ENCODE results near the gene ATP9B. TPM values are rescaled to one million over a fixed set of nuclear protein-coding genes. Genes with fewer than 3 reads are reported as not detected.

ATP9B gene
- polyA plus RNA-seq, 1 of the 3 experiments (the other 2 are of a cell fraction): 11.2 TPM

DNA sequence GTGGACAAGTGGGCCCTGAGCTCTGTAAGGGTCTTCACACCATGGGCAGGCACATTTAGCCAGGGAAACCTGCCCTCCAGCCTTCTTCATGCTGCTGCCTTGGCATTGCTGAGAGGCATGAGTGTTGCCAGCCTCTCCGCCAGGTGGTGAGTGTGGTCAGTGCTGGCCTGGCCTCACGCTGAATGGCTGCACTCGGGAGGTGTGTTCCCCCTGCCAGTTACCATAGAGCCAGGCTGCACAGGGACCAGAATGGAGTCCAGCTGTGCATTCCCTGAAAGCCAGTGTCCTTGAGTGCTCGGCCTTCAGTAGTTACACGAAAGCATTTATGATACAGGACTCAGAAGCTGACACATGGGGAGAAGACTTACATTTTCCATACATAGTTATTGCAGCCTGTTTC lies 139.7 kb downstream of the ATP9B start (continued):
- TF ChIP-seq, protein P1, sequence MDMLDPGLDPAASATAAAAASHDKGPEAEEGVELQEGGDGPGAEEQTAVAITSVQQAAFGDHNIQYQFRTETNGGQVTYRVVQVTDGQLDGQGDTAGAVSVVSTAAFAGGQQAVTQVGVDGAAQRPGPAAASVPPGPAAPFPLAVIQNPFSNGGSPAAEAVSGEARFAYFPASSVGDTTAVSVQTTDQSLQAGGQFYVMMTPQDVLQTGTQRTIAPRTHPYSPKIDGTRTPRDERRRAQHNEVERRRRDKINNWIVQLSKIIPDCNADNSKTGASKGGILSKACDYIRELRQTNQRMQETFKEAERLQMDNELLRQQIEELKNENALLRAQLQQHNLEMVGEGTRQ (IDR thresholded peaks at IDR 0.05; ENCODE audit: borderline replicate concordance, low read depth, low read length): no peak

DNA sequence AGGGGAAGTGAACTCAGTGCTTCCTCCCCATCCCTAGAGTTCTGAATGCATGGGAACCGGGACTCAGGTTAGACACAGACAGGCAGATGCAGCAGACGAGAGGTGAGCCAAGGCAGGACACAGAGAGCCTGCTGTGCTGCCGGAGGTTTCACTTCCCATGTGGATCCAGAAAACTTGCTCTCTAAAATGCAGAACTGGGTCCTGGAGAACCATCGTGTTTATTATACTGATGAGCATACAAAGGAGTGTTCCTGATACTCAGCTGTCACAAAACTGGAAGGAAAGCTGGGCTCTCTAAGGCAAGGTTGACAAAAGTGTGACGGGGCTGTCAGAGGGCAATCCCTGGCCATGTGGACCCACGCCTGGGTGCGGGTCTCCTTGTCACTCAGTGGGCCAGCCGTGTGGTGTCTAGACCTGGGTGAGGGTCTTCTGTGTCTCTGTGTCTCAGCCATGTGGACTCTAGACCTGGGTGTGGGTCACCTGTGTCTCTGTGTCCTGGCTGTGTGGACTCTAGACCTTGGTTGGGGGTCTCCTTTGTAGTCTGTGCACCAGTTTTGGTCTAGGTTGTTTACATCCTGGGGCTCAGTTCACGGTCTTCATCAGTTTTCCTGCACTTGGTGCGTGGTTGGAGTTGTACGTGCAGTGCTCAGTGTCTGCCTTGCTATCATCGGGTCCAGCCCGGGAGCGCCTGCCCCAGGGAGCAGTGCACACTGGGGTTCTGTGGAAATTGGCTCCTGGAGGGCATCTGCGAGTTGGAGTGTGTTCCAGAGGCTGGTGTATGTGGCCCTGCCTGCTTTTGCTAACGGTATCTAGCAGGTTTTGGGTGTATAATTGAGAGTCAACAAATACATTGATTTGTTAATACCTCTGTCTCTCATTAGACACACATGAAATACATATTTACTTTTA lies 141.1 kb downstream of the ATP9B start:
- Histone ChIP-seq H3K79me2 (ENCODE audit: insufficient read depth) (no peaks in the 10 kb centered on the region), H3F3A (replicated peaks; ENCODE audit: insufficient read depth) (no peaks in the 10 kb centered on the region), H3K4me3 (ENCODE audit: low read depth in 2 of 2, low read length in 1 of 2) (no peak overlapping the region), H4K20me1 (ENCODE audit: insufficient read depth) (no peaks in the 10 kb centered on the region; the same call in 1 of the 2 replicates), H3K9me2 (no peaks in the 10 kb centered on the region), H3K4me1 (ENCODE audit: control insufficient read depth in 1 of 2, insufficient read depth in 2 of 2, low read depth in 1 of 2, low read length in 1 of 2) (peaks cover 0 to 3% of the 10 kb centered on the region in 2 experiments; a peak in 1 of 4 replicates), H3K27me3 (ENCODE audit: insufficient read depth) (no peaks in the 10 kb centered on the region), H3K9ac (no peak overlapping the region), H3K27ac (ENCODE audit: low read depth in 2 of 2, low read length in 1 of 2) (no peak overlapping the region), H3K4me2 (no peak overlapping the region), H3K36me3 (replicated peaks in 1 of 2; ENCODE audit: control insufficient read depth in 1 of 2, insufficient read depth in 2 of 2, low read length in 1 of 2) (peaks cover 0 to 12% of the 10 kb centered on the region in 2 experiments), H3K9me3 (no peaks in the 10 kb centered on the region), H2AFZ (ENCODE audit: low read depth) (no peak overlapping the region)
- no peak for DNase-seq
- 95% methylated on average over 12 of the region's 16 CpGs for WGBS (ENCODE audit: low lambda C conversion rate)
- CTCF ChIA-PET: interaction anchor here (0.6 kb wide), 1 partner anchor 185 kb away, joined by 3 read pairs; no protein-coding TSS in a partner anchor
- TF ChIP-seq, protein P2, sequence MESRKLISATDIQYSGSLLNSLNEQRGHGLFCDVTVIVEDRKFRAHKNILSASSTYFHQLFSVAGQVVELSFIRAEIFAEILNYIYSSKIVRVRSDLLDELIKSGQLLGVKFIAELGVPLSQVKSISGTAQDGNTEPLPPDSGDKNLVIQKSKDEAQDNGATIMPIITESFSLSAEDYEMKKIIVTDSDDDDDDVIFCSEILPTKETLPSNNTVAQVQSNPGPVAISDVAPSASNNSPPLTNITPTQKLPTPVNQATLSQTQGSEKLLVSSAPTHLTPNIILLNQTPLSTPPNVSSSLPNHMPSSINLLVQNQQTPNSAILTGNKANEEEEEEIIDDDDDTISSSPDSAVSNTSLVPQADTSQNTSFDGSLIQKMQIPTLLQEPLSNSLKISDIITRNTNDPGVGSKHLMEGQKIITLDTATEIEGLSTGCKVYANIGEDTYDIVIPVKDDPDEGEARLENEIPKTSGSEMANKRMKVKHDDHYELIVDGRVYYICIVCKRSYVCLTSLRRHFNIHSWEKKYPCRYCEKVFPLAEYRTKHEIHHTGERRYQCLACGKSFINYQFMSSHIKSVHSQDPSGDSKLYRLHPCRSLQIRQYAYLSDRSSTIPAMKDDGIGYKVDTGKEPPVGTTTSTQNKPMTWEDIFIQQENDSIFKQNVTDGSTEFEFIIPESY (IDR thresholded peaks at IDR 0.05; ENCODE audit: borderline replicate concordance, low read depth): no peak
- TF ChIP-seq JUND (IDR thresholded peaks at IDR 0.05) (no peak), EP300 (IDR thresholded peaks at IDR 0.05; ENCODE audit: borderline replicate concordance in 1 of 2, low read depth in 1 of 2, low read length in 1 of 2) (no peak), EZH2phosphoT487 (IDR thresholded peaks at IDR 0.05; ENCODE audit: borderline replicate concordance, low read depth) (no peak), NFIC (IDR thresholded peaks at IDR 0.05; ENCODE audit: borderline replicate concordance) (no peak), RAD21 (IDR thresholded peaks at IDR 0.05; ENCODE audit: low read length) (no peak), TEAD4 (IDR thresholded peaks at IDR 0.05; ENCODE audit: borderline replicate concordance, insufficient read depth) (no peak), POLR2AphosphoS5 (IDR thresholded peaks at IDR 0.05; ENCODE audit: low read depth, low read length) (no peak)
- TF ChIP-seq, protein P1 (IDR thresholded peaks at IDR 0.05; ENCODE audit: borderline replicate concordance, low read depth, low read length): no peak
- TF ChIP-seq, protein P3, sequence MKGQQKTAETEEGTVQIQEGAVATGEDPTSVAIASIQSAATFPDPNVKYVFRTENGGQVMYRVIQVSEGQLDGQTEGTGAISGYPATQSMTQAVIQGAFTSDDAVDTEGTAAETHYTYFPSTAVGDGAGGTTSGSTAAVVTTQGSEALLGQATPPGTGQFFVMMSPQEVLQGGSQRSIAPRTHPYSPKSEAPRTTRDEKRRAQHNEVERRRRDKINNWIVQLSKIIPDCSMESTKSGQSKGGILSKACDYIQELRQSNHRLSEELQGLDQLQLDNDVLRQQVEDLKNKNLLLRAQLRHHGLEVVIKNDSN (IDR thresholded peaks at IDR 0.05; ENCODE audit: borderline replicate concordance, low read depth): no peak
- TF ChIP-seq, protein P4, sequence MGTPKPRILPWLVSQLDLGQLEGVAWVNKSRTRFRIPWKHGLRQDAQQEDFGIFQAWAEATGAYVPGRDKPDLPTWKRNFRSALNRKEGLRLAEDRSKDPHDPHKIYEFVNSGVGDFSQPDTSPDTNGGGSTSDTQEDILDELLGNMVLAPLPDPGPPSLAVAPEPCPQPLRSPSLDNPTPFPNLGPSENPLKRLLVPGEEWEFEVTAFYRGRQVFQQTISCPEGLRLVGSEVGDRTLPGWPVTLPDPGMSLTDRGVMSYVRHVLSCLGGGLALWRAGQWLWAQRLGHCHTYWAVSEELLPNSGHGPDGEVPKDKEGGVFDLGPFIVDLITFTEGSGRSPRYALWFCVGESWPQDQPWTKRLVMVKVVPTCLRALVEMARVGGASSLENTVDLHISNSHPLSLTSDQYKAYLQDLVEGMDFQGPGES (IDR thresholded peaks at IDR 0.05; ENCODE audit: low read depth, low read length): no peak
- TF ChIP-seq, protein P5, sequence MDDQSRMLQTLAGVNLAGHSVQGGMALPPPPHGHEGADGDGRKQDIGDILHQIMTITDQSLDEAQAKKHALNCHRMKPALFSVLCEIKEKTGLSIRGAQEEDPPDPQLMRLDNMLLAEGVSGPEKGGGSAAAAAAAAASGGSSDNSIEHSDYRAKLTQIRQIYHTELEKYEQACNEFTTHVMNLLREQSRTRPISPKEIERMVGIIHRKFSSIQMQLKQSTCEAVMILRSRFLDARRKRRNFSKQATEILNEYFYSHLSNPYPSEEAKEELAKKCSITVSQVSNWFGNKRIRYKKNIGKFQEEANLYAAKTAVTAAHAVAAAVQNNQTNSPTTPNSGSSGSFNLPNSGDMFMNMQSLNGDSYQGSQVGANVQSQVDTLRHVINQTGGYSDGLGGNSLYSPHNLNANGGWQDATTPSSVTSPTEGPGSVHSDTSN (IDR thresholded peaks at IDR 0.05): no peak
- POLR2A ChIA-PET: no interaction called here
